ENCODE data around the gene RNGTT. TPM values are rescaled to one million over a fixed set of nuclear protein-coding genes. Genes with fewer than 3 reads are reported as not detected.

The RNGTT gene
- total RNA-seq, 6 donors from 2014 or later: 8.9 to 22.4 (median 12.5) TPM

- Histone ChIP-seq H3K4me3 (no peak overlapping the region), H3K9me3 (peaks cover 0 to 4% (median 0%) of the 10 kb centered on the region in 4 donors), H3K36me3 (no peaks in the 10 kb centered on the region), H3K27ac (no peak overlapping the region), H3K4me1 (peaks cover 0 to 6% (median 0%) of the 10 kb centered on the region in 4 donors), H3K27me3 (no peaks in the 10 kb centered on the region)
- WGBS, 2 donors: 59 to 72% methylated on average over 1 of the region's 1 CpG
- DNase-seq (no peak), ATAC-seq (ENCODE audit: low FRiP score in 2 of 2) (no peak)
- no peak for TF ChIP-seq EP300 (IDR thresholded peaks at IDR 0.05)
- no peak for TF ChIP-seq CTCF (IDR thresholded peaks at IDR 0.05)
- no peak for TF ChIP-seq POLR2A (IDR thresholded peaks at IDR 0.05)
- no peak for TF ChIP-seq POLR2AphosphoS5 (IDR thresholded peaks at IDR 0.05)
Measured at GRCh38 chr6:88810701-88811100, 152.7 kb downstream of the RNGTT start.

GRCh38 chr6:88810089-88810488 lies 153.3 kb downstream of the RNGTT start:
- Histone ChIP-seq H3K27me3 (no peaks in the 10 kb centered on the region), H3K27ac (no peak overlapping the region), H3K9me3 (peaks cover 0 to 4% (median 0%) of the 10 kb centered on the region in 4 donors), H3K4me1 (no peaks in the 10 kb centered on the region), H3K4me3 (no peak overlapping the region), H3K36me3 (no peaks in the 10 kb centered on the region)
- no peak for ATAC-seq (ENCODE audit: low FRiP score in 2 of 2)
- TF ChIP-seq EP300 (IDR thresholded peaks at IDR 0.05) (no peak), POLR2A (IDR thresholded peaks at IDR 0.05) (no peak), POLR2AphosphoS5 (IDR thresholded peaks at IDR 0.05) (no peak), CTCF (IDR thresholded peaks at IDR 0.05) (no peak)
- WGBS, 2 donors: 91 to 93% methylated on average over 5 of the region's 5 CpGs
- DNase-seq: no peak

GRCh38 chr6:88808381-88808780 lies 155.0 kb downstream of the RNGTT start:
- no peaks in the 10 kb centered on the region for H3K36me3 ChIP-seq
- no peaks in the 10 kb centered on the region for H3K27me3 ChIP-seq
- ATAC-seq (ENCODE audit: low FRiP score in 2 of 2) (no peak), DNase-seq (no peak)
- H3K4me1 ChIP-seq: no peaks in the 10 kb centered on the region
- TF ChIP-seq CTCF (IDR thresholded peaks at IDR 0.05): no peak
- no peak for TF ChIP-seq POLR2AphosphoS5 (IDR thresholded peaks at IDR 0.05)
- no peak for TF ChIP-seq POLR2A (IDR thresholded peaks at IDR 0.05)
- no peak for TF ChIP-seq EP300 (IDR thresholded peaks at IDR 0.05)
- no peak overlapping the region for H3K4me3 ChIP-seq
- peaks cover 0 to 4% (median 0%) of the 10 kb centered on the region in 4 donors for H3K9me3 ChIP-seq
- H3K27ac ChIP-seq: no peak overlapping the region

GRCh38 chr6:88807622-88808021 lies 155.8 kb downstream of the RNGTT start:
- TF ChIP-seq EP300 (IDR thresholded peaks at IDR 0.05) (no peak), CTCF (IDR thresholded peaks at IDR 0.05) (no peak), POLR2AphosphoS5 (IDR thresholded peaks at IDR 0.05) (no peak), POLR2A (IDR thresholded peaks at IDR 0.05) (no peak)
- WGBS, 2 donors: 92 to 94% methylated on average over 1 of the region's 1 CpG

GRCh38 chr6:88806728-88807127 lies 156.7 kb downstream of the RNGTT start:
- H3K27me3 ChIP-seq: no peaks in the 10 kb centered on the region
- H3K36me3 ChIP-seq: no peaks in the 10 kb centered on the region
- no peak for TF ChIP-seq CTCF (IDR thresholded peaks at IDR 0.05)
- no peak for TF ChIP-seq POLR2A (IDR thresholded peaks at IDR 0.05)
- TF ChIP-seq EP300 (IDR thresholded peaks at IDR 0.05): no peak
- H3K27ac ChIP-seq: no peak overlapping the region
- peaks cover 0 to 4% (median 0%) of the 10 kb centered on the region in 4 donors for H3K9me3 ChIP-seq
- no peaks in the 10 kb centered on the region for H3K4me1 ChIP-seq
- DNase-seq (no peak), ATAC-seq (ENCODE audit: low FRiP score in 2 of 2) (no peak)
- 96 to 99% methylated on average over 4 of the region's 4 CpGs for WGBS, 2 donors
- no peak overlapping the region for H3K4me3 ChIP-seq

More at GRCh38 chr6:88807622-88808021, 155.8 kb downstream of the RNGTT start:
- Histone ChIP-seq H3K36me3 (no peaks in the 10 kb centered on the region), H3K4me1 (no peaks in the 10 kb centered on the region), H3K9me3 (peaks cover 0 to 4% (median 0%) of the 10 kb centered on the region in 4 donors), H3K27me3 (no peaks in the 10 kb centered on the region), H3K27ac (no peak overlapping the region), H3K4me3 (no peak overlapping the region)
- no peak for ATAC-seq (ENCODE audit: low FRiP score in 2 of 2)
- DNase-seq: no peak

Measured in upper lobe of left lung (tissue), 6 donors.